ENCODE data around the gene ZFAND3. TPM values are rescaled to one million over a fixed set of nuclear protein-coding genes. Genes with fewer than 3 reads are reported as not detected.
"Not testable (repeated sequence)": the region's sequence is repeated elsewhere in the genome, so short reads cannot be mapped to it uniquely, and the experiment has no call there.

ZFAND3 gene
- polyA plus RNA-seq, 4 donors: 140 to 179 (median 177) TPM

DNA sequence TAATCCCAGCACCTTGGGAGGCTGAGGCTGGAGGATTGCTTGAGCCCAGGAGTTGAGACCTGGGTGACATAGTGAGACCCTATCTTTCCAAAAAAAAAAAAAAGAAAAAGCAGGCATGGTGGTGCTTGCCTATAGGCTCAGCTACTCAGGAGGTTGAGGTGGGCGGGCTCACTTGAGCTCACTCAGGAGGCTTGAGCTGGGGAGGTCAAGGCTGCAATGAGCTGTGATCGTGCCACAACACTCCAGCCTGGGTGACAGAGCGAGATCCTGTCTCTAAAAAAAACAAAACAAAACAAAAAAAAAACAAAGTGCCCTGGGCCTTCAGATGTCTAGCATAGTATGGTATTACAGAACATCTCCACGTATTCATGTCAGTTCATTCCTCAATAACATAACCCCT is 42.9 kb downstream of the ZFAND3 start:
- DNase-seq (ENCODE audit: low read depth in 4 of 4, low spot score in 3 of 4): no peak

DNA sequence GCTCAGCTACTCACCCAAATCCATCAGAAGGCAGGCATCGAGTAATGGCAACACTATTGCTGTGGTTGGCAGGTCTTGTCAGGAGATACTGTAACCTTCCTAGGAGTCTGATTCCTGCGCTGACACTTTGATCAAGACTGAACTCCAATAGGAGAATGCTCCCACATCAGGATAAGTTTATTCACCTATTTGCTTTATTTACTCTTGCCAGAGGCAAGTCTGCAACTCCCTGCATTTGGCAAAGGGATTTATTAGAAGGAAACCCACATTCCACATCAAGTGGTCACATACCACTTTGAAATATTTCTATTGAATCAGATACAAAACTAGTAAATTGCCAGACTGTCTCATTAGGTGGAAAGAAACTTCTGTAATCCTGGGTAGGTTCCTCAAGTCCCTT is 43.5 kb downstream of the ZFAND3 start:
- DNase-seq (ENCODE audit: low read depth in 4 of 4, low spot score in 3 of 4): no peak

DNA sequence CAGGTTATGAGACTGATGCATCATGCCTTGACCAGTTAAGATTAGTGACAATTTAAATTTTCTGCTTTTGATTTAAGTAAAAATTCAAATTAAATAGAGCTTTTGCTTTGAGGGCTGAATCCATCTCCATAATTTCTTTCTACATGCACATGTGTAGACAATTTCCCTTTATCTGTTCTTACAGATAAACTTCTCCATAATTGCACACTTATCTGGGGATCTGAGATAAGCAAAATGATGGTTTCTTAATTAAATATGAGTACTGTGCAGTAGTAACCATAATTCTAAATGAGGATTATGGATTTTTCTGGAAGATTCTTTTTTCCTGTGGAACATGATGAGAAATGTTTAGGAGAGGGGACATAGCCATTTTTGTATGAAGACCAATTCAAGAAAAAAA is 44.7 kb downstream of the ZFAND3 start:
- DNase-seq (ENCODE audit: low read depth in 4 of 4, low spot score in 3 of 4): no peak

DNA sequence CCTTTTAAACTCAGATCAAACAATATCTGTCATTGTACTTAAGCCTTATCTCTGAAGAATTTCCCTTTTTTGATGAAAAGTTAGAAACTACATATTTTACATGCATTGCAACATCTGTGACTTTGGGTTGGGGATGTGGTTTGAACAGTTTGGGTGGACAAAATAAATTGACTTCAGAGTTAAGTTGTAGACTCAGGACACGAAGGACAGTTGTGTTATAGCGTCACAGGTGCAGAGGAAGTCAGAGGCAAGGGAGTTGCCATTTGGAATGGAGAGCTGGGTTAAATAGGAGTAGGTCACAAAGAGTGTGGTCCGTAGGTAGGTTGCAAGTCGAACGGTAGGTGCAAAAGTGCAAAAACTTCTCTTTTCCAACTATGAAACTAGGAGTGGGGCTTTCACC is 46.0 kb downstream of the ZFAND3 start:
- DNase-seq (ENCODE audit: low read depth in 4 of 4, low spot score in 3 of 4): no peak

DNA sequence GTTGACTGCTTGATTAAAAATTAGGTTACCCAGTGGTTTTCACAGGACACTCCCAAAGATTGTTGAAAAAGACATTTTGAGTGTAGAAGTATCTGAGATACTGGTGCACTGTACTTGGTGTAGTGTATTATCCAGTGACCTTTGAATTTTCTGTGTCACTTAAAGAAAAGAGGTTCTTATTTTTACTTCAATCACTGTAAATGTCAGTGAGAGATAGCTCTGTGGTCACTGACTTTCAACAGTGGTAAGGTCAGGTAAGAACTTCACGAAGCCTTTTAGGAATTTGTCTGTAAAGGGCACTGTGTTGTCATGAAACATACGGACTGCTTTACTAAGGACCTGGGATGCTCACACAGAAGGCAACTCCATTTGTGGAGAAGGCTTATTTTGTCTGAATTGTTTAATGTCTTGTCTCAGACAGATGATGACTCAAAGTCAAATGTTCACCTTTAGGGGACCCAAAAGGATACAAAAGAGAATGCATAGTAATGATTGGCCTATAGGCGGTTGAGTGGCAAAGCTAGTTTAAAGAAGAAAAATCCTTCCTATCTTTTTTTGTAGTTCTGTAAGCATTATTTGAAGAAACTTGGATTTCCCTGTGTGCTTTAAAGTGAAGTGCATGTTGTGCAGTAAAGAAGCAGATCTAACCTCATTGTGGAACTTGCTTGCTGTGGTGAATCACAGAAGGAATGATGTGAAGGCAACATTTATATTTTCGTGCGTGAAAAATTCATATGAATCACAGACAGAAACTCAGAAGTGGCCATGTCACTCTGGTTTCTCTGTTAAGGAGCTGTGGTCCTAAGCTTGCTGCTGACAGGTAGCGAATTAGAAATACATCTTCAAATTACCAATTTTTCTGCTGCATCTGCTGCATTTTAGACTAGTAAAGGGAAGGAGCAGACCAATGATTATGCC is 47.3 kb downstream of the ZFAND3 start:
- DNase-seq (ENCODE audit: low read depth in 4 of 4, low spot score in 3 of 4): no peak

GRCh38 chr6:37867756-37868446 is 48.4 kb downstream of the ZFAND3 start:
- DNase-seq (ENCODE audit: low read depth in 4 of 4, low spot score in 3 of 4): no peak

DNA sequence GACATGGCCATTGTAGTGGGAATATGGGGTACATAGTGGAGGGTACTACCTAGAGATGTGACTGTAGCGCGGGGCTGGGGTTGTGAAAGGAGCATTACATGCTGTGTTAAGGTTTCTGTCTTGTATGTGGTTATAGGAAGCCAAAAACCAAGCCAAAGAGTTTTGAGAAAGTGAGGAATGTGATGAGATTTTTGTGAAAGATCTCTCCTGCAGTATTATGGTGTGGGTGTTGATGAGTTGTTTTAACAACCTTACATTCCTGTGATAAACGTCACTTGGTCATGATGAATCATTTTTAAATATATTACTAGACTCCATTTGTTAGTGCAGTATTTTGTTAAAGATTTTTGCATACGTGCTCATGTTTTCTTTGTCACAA is 48.9 kb downstream of the ZFAND3 start:
- DNase-seq (ENCODE audit: low read depth in 4 of 4, low spot score in 3 of 4): no peak

- DNase-seq (ENCODE audit: low read depth in 4 of 4, low spot score in 3 of 4): no peak
Measured at GRCh38 chr6:37871616-37872372, 52.3 kb downstream of the ZFAND3 start.

GRCh38 chr6:37872373-37872745 is 52.8 kb downstream of the ZFAND3 start:
- no peak for DNase-seq (ENCODE audit: low read depth in 4 of 4, low spot score in 3 of 4)

DNA sequence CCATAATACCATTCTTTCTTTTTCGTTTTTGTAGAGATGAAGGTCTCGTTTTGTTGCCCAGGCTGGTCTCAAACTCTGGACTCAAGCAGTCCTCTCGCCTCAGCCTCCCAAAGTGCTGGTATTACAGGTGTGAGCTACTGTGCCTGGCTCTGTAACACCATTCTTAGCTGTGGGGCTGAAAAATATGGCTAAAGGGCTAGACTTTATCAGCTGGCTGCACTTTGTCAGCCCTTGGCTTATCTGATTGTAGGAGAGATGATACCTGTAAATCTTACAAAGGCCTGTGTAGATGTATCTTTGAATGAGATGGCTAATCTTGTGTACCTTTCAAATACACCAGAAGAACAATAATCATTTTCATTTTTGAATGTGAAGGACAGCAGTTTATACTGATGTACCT is 55.2 kb downstream of the ZFAND3 start:
- DNase-seq (ENCODE audit: low read depth in 4 of 4, low spot score in 3 of 4): no peak

GRCh38 chr6:37875561-37876309 is 56.2 kb downstream of the ZFAND3 start:
- no peak for DNase-seq (ENCODE audit: low read depth in 4 of 4, low spot score in 3 of 4)

DNA sequence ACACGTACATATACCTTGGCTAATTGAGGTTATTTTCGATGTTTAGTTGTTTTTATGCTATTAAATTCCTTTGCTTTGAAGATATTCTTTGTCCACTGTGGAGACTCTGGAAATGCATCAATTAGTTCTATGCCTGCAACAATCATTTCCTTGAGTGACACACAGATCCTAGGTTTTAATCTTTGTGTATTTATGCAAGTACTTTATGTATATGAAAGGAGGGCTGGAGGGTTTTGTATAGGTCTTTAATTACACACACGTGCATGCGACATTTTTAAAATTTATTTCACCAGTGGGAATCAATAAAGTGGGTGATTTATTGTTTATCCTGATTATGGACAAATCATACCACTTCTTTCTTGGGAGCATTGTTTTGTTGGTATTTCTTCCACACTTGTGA is 57.3 kb downstream of the ZFAND3 start:
- no peak for DNase-seq (ENCODE audit: low read depth in 4 of 4, low spot score in 3 of 4)

- no peak for DNase-seq (ENCODE audit: low read depth in 4 of 4, low spot score in 3 of 4)
Measured at GRCh38 chr6:37877373-37878149, 58.0 kb downstream of the ZFAND3 start.

DNA sequence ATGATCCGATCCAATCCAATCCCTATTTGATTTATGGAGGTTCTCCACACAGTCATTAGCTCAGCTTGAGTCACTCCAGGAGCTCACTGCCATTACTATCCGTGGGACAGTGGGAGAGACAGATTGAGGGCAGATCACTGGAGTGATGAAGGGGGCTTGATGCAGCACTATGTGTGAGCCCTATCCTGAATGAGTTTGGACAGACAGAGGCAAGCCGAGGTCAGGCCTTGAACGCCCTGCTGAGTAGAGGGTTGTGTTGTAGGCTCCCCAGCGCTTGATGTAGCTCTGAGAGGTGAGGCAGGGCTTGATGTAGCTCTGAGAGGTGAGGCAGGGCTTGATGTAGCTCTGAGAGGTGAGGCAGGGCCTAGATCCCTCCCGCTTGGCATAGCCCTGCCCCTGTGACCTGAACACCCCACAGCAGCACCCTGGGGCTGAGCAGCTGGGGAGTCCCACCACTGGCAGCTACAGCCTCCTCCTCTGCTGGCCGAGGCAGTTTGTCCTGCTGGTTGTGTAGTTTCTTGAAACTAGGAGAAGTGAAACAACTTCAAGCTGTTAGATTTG is 58.7 kb downstream of the ZFAND3 start:
- DNase-seq (ENCODE audit: low read depth in 4 of 4, low spot score in 3 of 4): no peak

GRCh38 chr6:37880602-37881001 is 61.1 kb downstream of the ZFAND3 start:
- DNase-seq (ENCODE audit: low read depth in 4 of 4, low spot score in 3 of 4): not testable (repeated sequence)

DNA sequence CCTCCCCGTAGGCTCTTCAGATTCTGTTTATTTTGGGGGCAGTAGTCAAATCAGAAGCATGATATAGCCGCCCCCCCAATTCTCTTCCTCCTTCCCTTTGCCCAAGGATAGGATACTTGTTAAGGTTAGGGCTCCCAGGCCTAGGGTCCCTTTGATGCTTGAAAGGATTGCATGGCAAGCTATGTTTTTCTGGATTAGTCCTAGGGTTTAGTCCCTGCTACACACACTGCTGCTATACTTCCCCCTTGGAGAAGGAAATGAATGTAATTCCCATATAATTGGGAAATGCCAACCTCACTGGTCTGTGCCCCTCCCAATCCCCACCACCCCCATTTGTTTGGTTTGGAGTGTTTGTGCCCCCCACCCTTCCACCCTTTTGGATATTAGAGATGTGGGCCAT is 62.8 kb downstream of the ZFAND3 start:
- DNase-seq (ENCODE audit: low read depth in 4 of 4, low spot score in 3 of 4): no peak

GRCh38 chr6:37882724-37883413 is 63.3 kb downstream of the ZFAND3 start:
- no peak for DNase-seq (ENCODE audit: low read depth in 4 of 4, low spot score in 3 of 4)

DNA sequence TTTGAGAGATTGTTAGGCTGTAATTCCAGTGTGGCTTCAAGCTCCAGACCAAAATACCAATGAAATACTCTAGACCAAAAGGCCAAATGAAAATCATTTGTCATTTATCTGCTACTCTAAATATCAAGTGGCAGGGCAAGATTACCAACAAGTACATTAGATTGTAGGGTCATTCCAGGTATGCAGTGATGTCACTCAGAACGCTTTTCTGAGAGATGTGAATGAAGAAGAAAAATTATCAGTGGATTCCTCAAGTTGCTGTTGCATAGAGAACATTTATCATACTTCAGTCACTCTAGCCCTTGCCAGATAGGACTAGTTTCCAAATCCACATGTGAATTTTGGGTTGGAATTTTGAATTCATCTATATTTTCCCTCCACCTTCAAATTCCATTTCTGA is 65.0 kb downstream of the ZFAND3 start:
- no peak for DNase-seq (ENCODE audit: low read depth in 4 of 4, low spot score in 3 of 4)

DNA sequence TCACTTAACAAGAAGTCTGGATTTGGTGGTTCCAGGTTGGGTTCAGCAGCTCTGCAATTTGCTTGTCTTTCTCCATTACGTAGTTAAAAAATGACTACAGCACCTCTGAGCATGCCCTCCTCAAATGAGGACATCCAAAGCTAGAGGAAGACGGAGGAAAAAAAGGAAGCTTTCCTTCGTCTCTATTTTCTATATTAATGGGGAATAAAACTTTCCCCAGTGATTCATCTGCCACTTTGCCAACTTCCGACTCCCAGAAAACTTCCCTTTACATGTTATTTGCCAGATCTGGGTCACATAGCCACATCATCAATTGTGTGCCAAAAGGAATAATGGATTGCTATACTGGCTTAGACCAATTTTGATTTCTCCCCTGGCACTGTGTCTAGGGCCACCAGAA is 69.5 kb downstream of the ZFAND3 start:
- DNase-seq (ENCODE audit: low read depth in 4 of 4, low spot score in 3 of 4): no peak
